ENCODE results near the gene SYT13. TPM values are rescaled to one million over a fixed set of nuclear protein-coding genes. Genes with fewer than 3 reads are reported as not detected.

SYT13 gene
- total and polyA plus RNA-seq, 2 of the 4 experiments (the other 2 are of a cell fraction), result not detected

- H3K4me2 ChIP-seq (ENCODE audit: low read depth, low read length), result no peak overlapping the region
- H2BK120ac ChIP-seq (ENCODE audit: low read depth, low read length), result no peak overlapping the region
- H2AK9ac ChIP-seq (replicated peaks; ENCODE audit: low read depth, low read length, poor library complexity), result no peak overlapping the region
- no peak overlapping the region for H4K5ac ChIP-seq (ENCODE audit: low read depth, low read length)
- ATAC-seq (ENCODE audit: low read depth) (no peak), DNase-seq (no peak)
- no CpG with 5 or more reads among the region's 6 CpGs for WGBS, 2 experiments (ENCODE audit: extremely low coverage in 2 of 2, insufficient read length in 1 of 2)
- H3K79me1 ChIP-seq (ENCODE audit: low read depth in 1 of 2, low read length in 2 of 2), result no peaks in the 10 kb centered on the region
- no peak overlapping the region for H2BK20ac ChIP-seq (ENCODE audit: low read depth, low read length)
- no peak overlapping the region for H3K56ac ChIP-seq (ENCODE audit: extremely low read depth, insufficient read depth, low read length)
- H2BK15ac ChIP-seq (ENCODE audit: low read depth, low read length), result no peak overlapping the region
- dilution Hi-C loops (cut with HindIII; ENCODE audit: low sequenced_read_pairs, unreplicated experiment), result no loop called here
- BruUV-seq (replicated peaks), result no TSS peak
- no peak overlapping the region for H4K91ac ChIP-seq (ENCODE audit: insufficient read depth, low read depth, low read length)
- TF ChIP-seq FOS (IDR thresholded peaks at IDR 0.05; ENCODE audit: low read depth, low read length), result no peak
- no peak for TF ChIP-seq MAFK (IDR thresholded peaks at IDR 0.05; ENCODE audit: low read depth, low read length)
- no peak for TF ChIP-seq SMC3 (IDR thresholded peaks at IDR 0.05; ENCODE audit: low read depth, low read length)
- no peak for TF ChIP-seq NFE2L2 (IDR thresholded peaks at IDR 0.05; ENCODE audit: low read depth, low read length)
- TF ChIP-seq CHD1 (IDR thresholded peaks at IDR 0.05; ENCODE audit: low read depth, low read length), result no peak
- TF ChIP-seq, protein P1, sequence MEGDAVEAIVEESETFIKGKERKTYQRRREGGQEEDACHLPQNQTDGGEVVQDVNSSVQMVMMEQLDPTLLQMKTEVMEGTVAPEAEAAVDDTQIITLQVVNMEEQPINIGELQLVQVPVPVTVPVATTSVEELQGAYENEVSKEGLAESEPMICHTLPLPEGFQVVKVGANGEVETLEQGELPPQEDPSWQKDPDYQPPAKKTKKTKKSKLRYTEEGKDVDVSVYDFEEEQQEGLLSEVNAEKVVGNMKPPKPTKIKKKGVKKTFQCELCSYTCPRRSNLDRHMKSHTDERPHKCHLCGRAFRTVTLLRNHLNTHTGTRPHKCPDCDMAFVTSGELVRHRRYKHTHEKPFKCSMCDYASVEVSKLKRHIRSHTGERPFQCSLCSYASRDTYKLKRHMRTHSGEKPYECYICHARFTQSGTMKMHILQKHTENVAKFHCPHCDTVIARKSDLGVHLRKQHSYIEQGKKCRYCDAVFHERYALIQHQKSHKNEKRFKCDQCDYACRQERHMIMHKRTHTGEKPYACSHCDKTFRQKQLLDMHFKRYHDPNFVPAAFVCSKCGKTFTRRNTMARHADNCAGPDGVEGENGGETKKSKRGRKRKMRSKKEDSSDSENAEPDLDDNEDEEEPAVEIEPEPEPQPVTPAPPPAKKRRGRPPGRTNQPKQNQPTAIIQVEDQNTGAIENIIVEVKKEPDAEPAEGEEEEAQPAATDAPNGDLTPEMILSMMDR (conservative IDR thresholded peaks at IDR 0.05; ENCODE audit: low read depth, low read length), result no peak
- no peak for TF ChIP-seq MAZ (IDR thresholded peaks at IDR 0.05; ENCODE audit: borderline replicate concordance, low read depth, low read length)
- no peak for TF ChIP-seq RCOR1 (IDR thresholded peaks at IDR 0.05; ENCODE audit: insufficient replicate concordance, low read length)
- no peak for TF ChIP-seq POLR2A (IDR thresholded peaks at IDR 0.05; ENCODE audit: low read depth, low read length)
- TF ChIP-seq RFX5 (IDR thresholded peaks at IDR 0.05; ENCODE audit: low read depth, low read length), result no peak
- no peak overlapping the region for H3K4me3 ChIP-seq (ENCODE audit: insufficient read depth, low read depth, low read length)
- H2BK5ac ChIP-seq (ENCODE audit: low read depth, low read length, poor library complexity, severe bottlenecking), result no peak overlapping the region
- H3K4me1 ChIP-seq (ENCODE audit: control insufficient read depth, insufficient read depth, low read length), result no peaks in the 10 kb centered on the region
- H3K18ac ChIP-seq (ENCODE audit: low read depth, low read length), result no peak overlapping the region
- H3K4ac ChIP-seq (ENCODE audit: low read depth, low read length), result no peak overlapping the region
- in situ Hi-C loops (cut with MboI; ENCODE audit: low sequenced_read_pairs), result loop anchor here (25.0 kb wide), 1 partner anchor 595 kb away; no protein-coding TSS in a partner anchor
- H3K9me1 ChIP-seq (ENCODE audit: insufficient read depth, low read length), result no peaks in the 10 kb centered on the region
- no peak overlapping the region for H3K27ac ChIP-seq (ENCODE audit: insufficient read depth, low read length)
- no peak overlapping the region for H2AK5ac ChIP-seq (ENCODE audit: low read depth, low read length)
- no peak overlapping the region for H3K23ac ChIP-seq (ENCODE audit: low read depth, low read length)
- no peak overlapping the region for H4K8ac ChIP-seq (ENCODE audit: low read depth in 2 of 2, low read length in 2 of 2)
- H4K20me1 ChIP-seq (ENCODE audit: insufficient read depth, low read length), result no peaks in the 10 kb centered on the region
- ChIA-PET POLR2A (ENCODE audit: unreplicated experiment) (no interaction called here), CTCF (interaction anchor here (1.0 kb wide), 1 partner anchor 171 kb away, joined by 3 read pairs; no protein-coding TSS in a partner anchor)
- no peak overlapping the region for H3K14ac ChIP-seq (replicated peaks; ENCODE audit: low read depth, low read length)
- no peaks in the 10 kb centered on the region for H3K36me3 ChIP-seq (ENCODE audit: control insufficient read depth, insufficient read depth, low read length)
- intact Hi-C loops (cut with micrococcal nuclease), result no loop called here
- peaks cover 37% of the 10 kb centered on the region for H3K27me3 ChIP-seq (ENCODE audit: control insufficient read depth, insufficient read depth, low read length)
- H3K9me3 ChIP-seq (ENCODE audit: control insufficient read depth, insufficient read depth, low read length), result 0 out of 2 replicates have a peak, but pooled peaks cover 7% of the 10 kb centered on the region
- no peak overlapping the region for H2AFZ ChIP-seq (replicated peaks; ENCODE audit: low read length, poor library complexity)
- H3K9ac ChIP-seq (ENCODE audit: low read depth, low read length), result no peak overlapping the region
Measured at GRCh38 chr11:45282081-45282480, 4.1 kb downstream of the SYT13 start.
